SK-N-SH (cell line): ENCODE data around the gene SLC2A4. TPM values are rescaled to one million over a fixed set of nuclear protein-coding genes. Genes with fewer than 3 reads are reported as not detected.

Experiments
- CTCF ChIA-PET: fragments of 300-600, 350-600 bp; formaldehyde crosslinking; extraction: SDS; loops from one replicate; lab custom pipeline; 2021; lab: Yijun Ruan, JAX
- POLR2A ChIA-PET: fragments of 350-600 bp; sonication (Branson Sonifier 250); formaldehyde crosslinking; extraction: SDS; loops from one replicate; lab custom pipeline; 2020; ENCODE audit warnings: antibody characterized with exemption, inconsistent platforms; lab: Yijun Ruan, JAX
- DNase-seq: peaks from one replicate; pipeline ENCODE4 v3.0.0; 2012
- H2AFZ ChIP-seq: fragments of 200-600 bp; sonication (generic); 2 replicates; pipeline ENCODE4 v1.8.1; 2016; ENCODE audit warnings: antibody characterized with exemption, mild to moderate bottlenecking, low read depth
- H3F3A ChIP-seq: fragments of 200-600 bp; sonication (generic); replicated peaks from 2 replicates; pipeline ENCODE3; 2016; ENCODE audit warnings: antibody characterized with exemption, mild to moderate bottlenecking; ENCODE audit not compliant: insufficient read depth
- H3K27ac ChIP-seq, 2 experiments: fragments of 200-500 bp in 1 of 2; fragments of 200-600 bp in 1 of 2; sonication (Bioruptor generic) in 1 of 2; sonication (generic), shearing (Covaris generic) in 1 of 2; 2 replicates each; pipeline versions ENCODE4 v1.5.1 to v1.6.1; 2014 to 2016; ENCODE audit warnings: low read depth in 2 of 2, inconsistent platforms in 1 of 2, low read length in 1 of 2, mild to moderate bottlenecking in 1 of 2, mixed read lengths in 1 of 2
- H3K27me3 ChIP-seq: fragments of 200-600 bp; sonication (generic), shearing (Covaris generic); 2 replicates; pipeline ENCODE4 v1.6.1; 2016; ENCODE audit warnings: mixed run types; ENCODE audit not compliant: insufficient read depth
- H3K36me3 ChIP-seq, 2 experiments: fragments of 200-500 bp in 1 of 2; fragments of 200-600 bp in 1 of 2; sonication (Bioruptor generic) in 1 of 2; sonication (generic) in 1 of 2; replicated peaks in 1 of 2; 2 replicates each; pipeline versions ENCODE3 to v1.5.1; 2014 to 2016; ENCODE audit warnings: low read length in 1 of 2, mild to moderate bottlenecking in 1 of 2; ENCODE audit not compliant: insufficient read depth in 2 of 2, control insufficient read depth in 1 of 2
- H3K4me1 ChIP-seq, 2 experiments: fragments of 200-500 bp in 1 of 2; fragments of 200-600 bp in 1 of 2; sonication (Bioruptor generic) in 1 of 2; sonication (generic), shearing (Covaris generic) in 1 of 2; 2 replicates each; pipeline versions ENCODE4 v1.5.1 to v1.6.1; 2014 to 2016; ENCODE audit warnings: low read depth in 1 of 2, low read length in 1 of 2, mixed run types in 1 of 2; ENCODE audit not compliant: insufficient read depth in 2 of 2, control insufficient read depth in 1 of 2
- H3K4me2 ChIP-seq: fragments of 200-600 bp; sonication (generic), shearing (Covaris generic); 2 replicates; pipeline ENCODE4 v1.6.1; 2017; ENCODE audit warnings: mixed run types
- H3K4me3 ChIP-seq, 2 experiments: fragments of 200-500 bp in 1 of 2; fragments of 200-600 bp in 1 of 2; sonication (Bioruptor generic) in 1 of 2; sonication (generic), shearing (Covaris generic) in 1 of 2; 2 replicates each; pipeline versions ENCODE4 v1.5.1 to v1.8.1; 2014 to 2016; ENCODE audit warnings: low read depth in 2 of 2, inconsistent platforms in 1 of 2, low read length in 1 of 2, mild to moderate bottlenecking in 1 of 2, mixed read lengths in 1 of 2, moderate library complexity in 1 of 2
- H3K79me2 ChIP-seq: fragments of 200-600 bp; sonication (generic); 2 replicates; pipeline ENCODE4 v1.8.1; 2017; ENCODE audit warnings: mild to moderate bottlenecking; ENCODE audit not compliant: insufficient read depth
- H3K9ac ChIP-seq: fragments of 200-600 bp; sonication (generic); 2 replicates; pipeline ENCODE4 v1.6.1; 2017; ENCODE audit warnings: mixed run types
- H3K9me2 ChIP-seq: fragments of 200-600 bp; sonication (generic); 2 replicates; pipeline ENCODE4 v1.6.1; 2017; ENCODE audit warnings: mixed run types
- H3K9me3 ChIP-seq: fragments of 200-600 bp; sonication (generic); 2 replicates; pipeline ENCODE4 v1.6.1; 2017; ENCODE audit warnings: mixed run types, mild to moderate bottlenecking, moderate library complexity
- H4K20me1 ChIP-seq: fragments of 200-600 bp; sonication (generic); 2 replicates; pipeline ENCODE4 v1.6.1; 2017; ENCODE audit warnings: mild to moderate bottlenecking, mixed run types; ENCODE audit not compliant: insufficient read depth
- CHD2 ChIP-seq: fragments of 150-350 bp; IDR thresholded peaks from 2 replicates; pipeline ENCODE4 v1.6.1; 2018; ENCODE audit warnings: low read length; ENCODE audit not compliant: partially characterized antibody
- ELF1 ChIP-seq: IDR thresholded peaks from 2 replicates; pipeline ENCODE4 v1.4.0; 2012
- EP300 ChIP-seq, 2 experiments: IDR thresholded peaks; 2 replicates each; pipeline versions ENCODE4 v1.4.0 to v1.6.1; 2012; ENCODE audit warnings: borderline replicate concordance in 1 of 2, low read depth in 1 of 2, low read length in 1 of 2
- EZH2phosphoT487 ChIP-seq: fragments of 200-600 bp; sonication (generic); IDR thresholded peaks from 2 replicates; pipeline ENCODE4 v1.6.1; 2017; ENCODE audit warnings: low read depth, mixed run types, mild to moderate bottlenecking, antibody characterized with exemption, moderate library complexity, borderline replicate concordance
- FOXJ3 ChIP-seq: sonication (generic); formaldehyde crosslinking; IDR thresholded peaks from 2 replicates; pipeline ENCODE4 v1.5.1; 2020; ENCODE audit warnings: mild to moderate bottlenecking, missing genetic modification reagents
- FOXM1 ChIP-seq: IDR thresholded peaks from 2 replicates; pipeline ENCODE4 v1.4.0; 2012; ENCODE audit warnings: low read depth, mild to moderate bottlenecking
- GATA2 ChIP-seq: sonication (generic); formaldehyde crosslinking; IDR thresholded peaks from 2 replicates; pipeline ENCODE4 v1.5.0; 2020; ENCODE audit warnings: mild to moderate bottlenecking, missing genetic modification reagents
- IRF3 ChIP-seq: fragments of 150-350 bp; IDR thresholded peaks from 2 replicates; pipeline ENCODE4 v1.6.1; 2016; ENCODE audit warnings: mild to moderate bottlenecking, low read depth, low read length
- JUND ChIP-seq: IDR thresholded peaks from 2 replicates; pipeline ENCODE4 v1.4.0; 2012
- MXI1 ChIP-seq: IDR thresholded peaks from 2 replicates; pipeline ENCODE4 v1.6.1; 2012; ENCODE audit warnings: mild to moderate bottlenecking, low read depth, low read length, improper control_type of control experiment
- NRF1 ChIP-seq: IDR thresholded peaks from 2 replicates; pipeline ENCODE4 v1.6.1; 2012; ENCODE audit warnings: low read depth, mild to moderate bottlenecking, low read length
- PBX3 ChIP-seq: IDR thresholded peaks from 2 replicates; pipeline ENCODE4; 2012
- POLR2AphosphoS5 ChIP-seq: IDR thresholded peaks from 2 replicates; pipeline ENCODE4 v1.6.1; 2012; ENCODE audit warnings: low read depth, low read length
- RAD21 ChIP-seq: IDR thresholded peaks from 2 replicates; pipeline ENCODE4 v1.6.1; 2012; ENCODE audit warnings: mild to moderate bottlenecking, low read length
- RFX5 ChIP-seq: IDR thresholded peaks from 2 replicates; pipeline ENCODE4 v1.6.1; 2012; ENCODE audit warnings: mild to moderate bottlenecking, improper control_type of control experiment, low read length
- SMC3 ChIP-seq: IDR thresholded peaks from 2 replicates; pipeline ENCODE4 v1.6.1; 2012; ENCODE audit warnings: low read depth, low read length, improper control_type of control experiment
- TCF12 ChIP-seq: IDR thresholded peaks from 2 replicates; pipeline ENCODE4 v1.4.0; 2012
- TEAD4 ChIP-seq: IDR thresholded peaks from 2 replicates; pipeline ENCODE4 v1.4.0; 2012; ENCODE audit warnings: mild to moderate bottlenecking, borderline replicate concordance; ENCODE audit not compliant: insufficient read depth
- ZBTB33 ChIP-seq: IDR thresholded peaks from 2 replicates; pipeline ENCODE4 v1.4.0; 2012; ENCODE audit warnings: low read depth, borderline replicate concordance
- WGBS: methylation state at CpG from one replicate; pipeline ENCODE4 v1.1.6; 2017; ENCODE audit warnings: low lambda C conversion rate; 5-methylcytosine and 5-hydroxymethylcytosine counted together
- polyA plus RNA-seq, 3 experiments: library from polyadenylated mRNA; depleted of rRNA; stranded (reverse); fragments of >200 nt; gene quantifications; 2 replicates each; pipeline ENCODE4 v1.2.3, GENCODE V29; 2012

Gene SLC2A4
- polyA plus RNA-seq, 1 of the 3 experiments (the other 2 are of a cell fraction): 0.44 TPM

DNA sequence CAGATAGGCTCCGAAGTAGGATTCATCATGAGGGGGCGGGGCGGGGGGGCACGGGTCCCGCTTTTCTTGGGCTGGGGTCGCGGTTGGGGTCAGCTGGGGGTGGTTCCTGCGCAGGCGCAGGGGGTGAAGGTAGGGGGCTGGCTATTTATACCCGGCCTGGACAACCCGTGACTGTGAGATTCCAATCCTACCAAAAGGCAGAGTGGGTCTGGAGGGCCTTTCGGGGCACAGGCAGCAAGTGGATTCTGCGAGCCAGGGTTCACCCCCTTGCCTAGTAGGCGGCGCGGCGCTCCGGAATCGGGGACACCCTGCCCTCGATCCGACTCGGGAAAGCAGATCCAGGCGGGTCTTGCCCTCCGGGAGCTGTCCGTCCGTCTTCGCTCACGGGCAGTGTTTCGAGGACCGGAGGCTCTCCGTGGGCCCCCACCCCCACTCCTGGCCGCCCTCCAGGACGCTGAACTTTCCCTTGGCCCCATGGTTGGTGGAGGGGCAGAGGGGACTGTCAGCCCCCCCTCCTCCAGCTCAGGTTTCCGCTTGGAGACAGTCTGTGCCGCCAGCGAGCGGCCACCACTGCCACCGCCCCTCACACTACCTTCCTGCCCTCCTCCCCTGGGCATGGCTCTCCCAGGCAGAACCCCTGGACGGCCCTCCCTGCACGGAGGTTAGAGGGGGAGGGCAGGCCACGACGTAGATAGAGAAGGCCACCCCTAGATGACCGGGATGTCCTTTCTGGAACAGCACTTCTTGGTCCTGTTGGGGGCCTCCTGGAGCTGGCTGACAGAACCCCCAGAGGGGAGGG, 634 bp downstream of the SLC2A4 start:
- H3K4me1 ChIP-seq: peaks cover 6 to 18% of the 10 kb centered on the region in 2 experiments; a peak in 2 of 4 replicates
- no peaks in the 10 kb centered on the region for H3K79me2 ChIP-seq
- ChIA-PET POLR2A (interaction anchor here (0.5 to 1.3 kb wide), 2 partner anchors 61 to 346 kb away, joined by 3 read pairs; partner anchors contain the start of gene SAT2), CTCF (interaction anchor here (0.9 to 8.8 kb wide), 9 partner anchors 10 to 236 kb away, joined by 3 to 169 read pairs (median 4); no protein-coding TSS in a partner anchor)
- TF ChIP-seq CHD2: no peak
- TF ChIP-seq EP300 (IDR thresholded peaks at IDR 0.05; ENCODE audit: borderline replicate concordance in 1 of 2, low read depth in 1 of 2, low read length in 1 of 2): no peak
- no peak for TF ChIP-seq TEAD4
- TF ChIP-seq IRF3: no peak
- TF ChIP-seq ELF1: no peak
- TF ChIP-seq EZH2phosphoT487: no peak
- H3F3A ChIP-seq: peaks cover 15% of the 10 kb centered on the region
- H2AFZ ChIP-seq: peak overlapping the region; percentile 89; the same call in 1 of the 2 replicates
- peak; percentile 71 for DNase-seq
- H3K9me2 ChIP-seq: no peaks in the 10 kb centered on the region
- H3K9me3 ChIP-seq: no peaks in the 10 kb centered on the region
- H3K9ac ChIP-seq: no peak overlapping the region
- H3K4me3 ChIP-seq: peak overlapping the region; percentile 50 to 64; a peak in 3 of 4 replicates
- H3K4me2 ChIP-seq: peak overlapping the region; percentile 95
- no peaks in the 10 kb centered on the region for H4K20me1 ChIP-seq
- 27% methylated on average over 18 of the region's 43 CpGs for WGBS
- no peaks in the 10 kb centered on the region for H3K27me3 ChIP-seq
- no peak overlapping the region for H3K27ac ChIP-seq
- H3K36me3 ChIP-seq: no peaks in the 10 kb centered on the region

- Histone ChIP-seq H3K4me3 (no peak overlapping the region; a peak in 1 of 4 replicates), H3K9ac (no peak overlapping the region), H3F3A (peaks cover 15% of the 10 kb centered on the region), H3K9me2 (no peaks in the 10 kb centered on the region), H3K79me2 (no peaks in the 10 kb centered on the region), H3K36me3 (no peaks in the 10 kb centered on the region), H3K4me2 (no peak overlapping the region), H3K4me1 (peaks cover 6 to 18% of the 10 kb centered on the region in 2 experiments; a peak in 2 of 4 replicates), H3K27ac (no peak overlapping the region), H3K9me3 (no peaks in the 10 kb centered on the region), H2AFZ (no peak overlapping the region), H4K20me1 (no peaks in the 10 kb centered on the region), H3K27me3 (peaks cover 2% of the 10 kb centered on the region; the same call in 1 of the 2 replicates)
- peak; percentile 17 for DNase-seq
- 66% methylated on average over 5 of the region's 6 CpGs for WGBS
- POLR2A ChIA-PET: interaction anchor here (0.5 to 1.3 kb wide), 2 partner anchors 62 to 345 kb away, joined by 3 read pairs; partner anchors contain the start of gene SAT2
- CTCF ChIA-PET: interaction anchor here (1.6 to 8.8 kb wide), 4 partner anchors 10 to 237 kb away, joined by 4 to 169 read pairs (median 20); no protein-coding TSS in a partner anchor
- TF ChIP-seq CHD2 (no peak), MXI1 (no peak), POLR2AphosphoS5 (no peak), FOXM1 (no peak), IRF3 (no peak), PBX3 (no peak), NRF1 (no peak), RAD21 (no peak), GATA2 (CRISPR knock-in tag) (no peak), RFX5 (no peak), FOXJ3 (CRISPR knock-in tag) (no peak), TCF12 (no peak), ZBTB33 (no peak), SMC3 (no peak), EP300 (IDR thresholded peaks at IDR 0.05; ENCODE audit: borderline replicate concordance in 1 of 2, low read depth in 1 of 2, low read length in 1 of 2) (no peak), JUND (no peak)
These were observed 1.3 kb downstream of the SLC2A4 start for GRCh38 chr17:7282752-7283321.
